Bronchial epithelial cell (primary cell): ENCODE data around the gene ANKS1A. TPM values are rescaled to one million over a fixed set of nuclear protein-coding genes. Genes with fewer than 3 reads are reported as not detected.

Experiments
- DNase-seq: peaks from one replicate; pipeline ENCODE4 v3.0.0-alpha.2; 2010; ENCODE audit warnings: low read depth
- FAIRE-seq: peaks from 2 replicates; lab custom pipeline; 2011; peaks lifted over from hg19 to GRCh38; lab: Jason Lieb, UNC
- H3K27me3 ChIP-seq: 2 replicates; pipeline ENCODE4 v1.5.1; 2011; ENCODE audit warnings: low read length; ENCODE audit not compliant: control insufficient read depth, insufficient read depth
- H3K36me3 ChIP-seq: 2 replicates; pipeline ENCODE4 v1.5.1; 2011; ENCODE audit warnings: low read length; ENCODE audit not compliant: control insufficient read depth, insufficient read depth
- H3K4me3 ChIP-seq: 2 replicates; pipeline ENCODE4 v1.5.1; 2011; ENCODE audit warnings: mild to moderate bottlenecking, low read depth, low read length, control low read depth
- total RNA-seq: library from RNA; depleted of rRNA; stranded (reverse); fragments of >200 nt; gene quantifications from 2 replicates; pipeline ENCODE4 v1.2.1, GENCODE V29; 2014
- TF ChIP-seq, protein P1 (sequence below): IDR thresholded peaks from 2 replicates; pipeline ENCODE4 v1.5.1; 2011; ENCODE audit warnings: mild to moderate bottlenecking, moderate library complexity, low read length, control low read depth, inconsistent platforms; ENCODE audit not compliant: insufficient read depth, severe bottlenecking

ANKS1A gene
- total RNA-seq, 1 donor from 2014 or later = 9.5 TPM

GRCh38 chr6:34900321-34901031, 11.4 kb downstream of the ANKS1A start:
- DNase-seq (no peak), FAIRE-seq (no peak)
- TF ChIP-seq, protein P1, sequence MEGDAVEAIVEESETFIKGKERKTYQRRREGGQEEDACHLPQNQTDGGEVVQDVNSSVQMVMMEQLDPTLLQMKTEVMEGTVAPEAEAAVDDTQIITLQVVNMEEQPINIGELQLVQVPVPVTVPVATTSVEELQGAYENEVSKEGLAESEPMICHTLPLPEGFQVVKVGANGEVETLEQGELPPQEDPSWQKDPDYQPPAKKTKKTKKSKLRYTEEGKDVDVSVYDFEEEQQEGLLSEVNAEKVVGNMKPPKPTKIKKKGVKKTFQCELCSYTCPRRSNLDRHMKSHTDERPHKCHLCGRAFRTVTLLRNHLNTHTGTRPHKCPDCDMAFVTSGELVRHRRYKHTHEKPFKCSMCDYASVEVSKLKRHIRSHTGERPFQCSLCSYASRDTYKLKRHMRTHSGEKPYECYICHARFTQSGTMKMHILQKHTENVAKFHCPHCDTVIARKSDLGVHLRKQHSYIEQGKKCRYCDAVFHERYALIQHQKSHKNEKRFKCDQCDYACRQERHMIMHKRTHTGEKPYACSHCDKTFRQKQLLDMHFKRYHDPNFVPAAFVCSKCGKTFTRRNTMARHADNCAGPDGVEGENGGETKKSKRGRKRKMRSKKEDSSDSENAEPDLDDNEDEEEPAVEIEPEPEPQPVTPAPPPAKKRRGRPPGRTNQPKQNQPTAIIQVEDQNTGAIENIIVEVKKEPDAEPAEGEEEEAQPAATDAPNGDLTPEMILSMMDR = no peak
- Histone ChIP-seq H3K27me3 (no peaks in the 10 kb centered on the region), H3K36me3 (peaks cover 1% of the 10 kb centered on the region), H3K4me3 (no peak overlapping the region)

DNA sequence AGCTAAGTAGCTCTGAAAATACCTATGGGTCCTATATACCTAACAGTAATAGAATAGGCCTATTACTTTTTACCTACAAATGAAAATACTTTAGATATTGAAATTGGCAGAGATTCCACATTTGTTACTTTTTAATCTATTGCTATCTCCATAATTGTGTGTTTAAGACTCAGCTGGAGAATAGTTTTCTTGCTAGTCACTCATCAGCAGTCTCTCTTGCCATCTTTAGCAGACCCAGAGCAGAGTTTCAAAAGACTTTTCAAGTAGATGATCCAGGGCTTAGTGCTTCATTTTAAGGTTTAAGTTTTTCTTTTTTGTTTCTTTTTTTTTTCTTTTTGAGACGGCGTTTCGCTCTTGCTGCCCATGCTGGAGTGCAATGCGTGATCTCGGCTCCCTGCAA, 12.9 kb downstream of the ANKS1A start:
- DNase-seq (no peak), FAIRE-seq (no peak)
- no peak overlapping the region for H3K4me3 ChIP-seq
- peaks cover 1% of the 10 kb centered on the region for H3K36me3 ChIP-seq
- TF ChIP-seq, protein P1 = no peak
- H3K27me3 ChIP-seq = no peaks in the 10 kb centered on the region

DNA sequence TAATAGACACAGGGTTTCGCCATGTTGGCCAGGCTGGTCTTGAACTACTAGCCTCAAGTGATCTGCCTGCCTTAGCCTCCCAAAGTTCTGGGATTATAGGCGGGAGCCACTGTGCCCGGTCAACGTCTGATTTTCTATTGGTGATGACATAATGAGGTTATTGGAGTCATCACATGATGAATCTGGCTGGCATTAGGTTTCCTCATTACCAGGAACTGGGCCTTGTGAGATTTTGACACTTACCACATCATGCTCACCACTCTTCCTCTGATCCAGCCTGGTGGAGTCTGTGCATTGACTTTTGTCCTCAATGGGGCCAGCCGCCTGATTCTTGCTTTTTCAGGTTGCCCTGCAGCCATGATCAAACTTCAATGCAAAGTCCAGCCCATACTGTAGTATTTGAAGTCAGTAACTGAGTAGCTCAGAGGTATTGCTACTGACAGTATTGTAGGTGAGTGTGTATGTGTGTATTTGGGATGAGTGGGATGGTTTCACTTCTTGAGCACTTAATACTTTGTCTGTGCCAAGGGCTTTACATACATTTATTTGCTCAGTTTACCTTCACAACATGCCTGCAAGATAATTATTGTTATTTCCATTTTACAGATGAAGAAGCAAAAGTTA, 16.0 kb downstream of the ANKS1A start:
- DNase-seq (no peak), FAIRE-seq (no peak)
- H3K4me3 ChIP-seq = no peak overlapping the region
- peaks cover 1% of the 10 kb centered on the region for H3K36me3 ChIP-seq
- H3K27me3 ChIP-seq = no peaks in the 10 kb centered on the region
- TF ChIP-seq, protein P1 = no peak

GRCh38 chr6:34906826-34907225, 17.8 kb downstream of the ANKS1A start:
- FAIRE-seq = no peak
- DNase-seq = no peak
- H3K36me3 ChIP-seq = peaks cover 1% of the 10 kb centered on the region
- H3K4me3 ChIP-seq = no peak overlapping the region
- H3K27me3 ChIP-seq = no peaks in the 10 kb centered on the region
- TF ChIP-seq, protein P1 = no peak

GRCh38 chr6:34908194-34908593, 19.1 kb downstream of the ANKS1A start:
- DNase-seq (no peak), FAIRE-seq (no peak)
- TF ChIP-seq, protein P1 = no peak
- Histone ChIP-seq H3K27me3 (no peaks in the 10 kb centered on the region), H3K36me3 (peaks cover 1% of the 10 kb centered on the region), H3K4me3 (no peak overlapping the region)
